K562 (cell line): ENCODE measurements around the gene LGR6. TPM values are rescaled to one million over a fixed set of nuclear protein-coding genes. Genes with fewer than 3 reads are reported as not detected.
A peak's percentile ranks its signal among the peaks of the same experiment; 100 is the strongest.

Source experiments
- MTA1 ChIP-seq: fragments of 450-650 bp; IDR thresholded peaks from 2 replicates; pipeline ENCODE4 v1.6.1; 2017; ENCODE audit warnings: borderline replicate concordance
- MTF1 ChIP-seq: fragments of 250-450 bp; sonication (Bioruptor Pico); IDR thresholded peaks from 2 replicates; pipeline ENCODE4 v1.9.0; 2021; ENCODE audit warnings: moderate library complexity, mild to moderate bottlenecking, inconsistent platforms, borderline replicate concordance
- SMARCA4 ChIP-seq: fragments of 450-650 bp; IDR thresholded peaks from 2 replicates; pipeline ENCODE4 v1.6.1; 2016
- TOE1 ChIP-seq, 2 experiments: fragments of 450-650 bp in 1 of 2; sonication (generic) in 1 of 2; formaldehyde crosslinking in 1 of 2; IDR thresholded peaks; 2 replicates each; pipeline versions ENCODE4 v1.7.1 to v1.8.0; 2016 to 2022; ENCODE audit warnings: borderline replicate concordance in 2 of 2, mild to moderate bottlenecking in 2 of 2, antibody characterized with exemption in 1 of 2, inconsistent platforms in 1 of 2, low read depth in 1 of 2, missing genetic modification reagents in 1 of 2, moderate library complexity in 1 of 2
- polyA plus RNA-seq, 8 experiments: library from polyadenylated mRNA; depleted of rRNA in 4 of 8; stranded (reverse) in 5 of 8; unstranded in 3 of 8; fragments of >200 nt; fragmentation: Nextera tagmentation in 2 of 8; fragmentation: Illumina TruSeq in 1 of 8; extraction: Ambion mirVana in 2 of 8; extraction: Trizol in 1 of 8; gene quantifications; 2 replicates each; pipeline versions ENCODE4 v1.2.1 to v1.2.3, GENCODE V29; 2011 to 2014; ENCODE audit warnings: inconsistent platforms in 1 of 8, missing spikeins in 1 of 8
- total RNA-seq, 7 experiments: library from RNA; depleted of rRNA in 6 of 7; stranded (reverse); fragments of >200 nt in 6 of 7; fragmentation: Illumina TruSeq in 2 of 7; extraction: Trizol in 2 of 7; gene quantifications; 2 replicates each; pipeline versions ENCODE4 v1.2.1 to v1.2.3, GENCODE V29; 2011 to 2021; ENCODE audit warnings: low replicate concordance in 1 of 7
- TF ChIP-seq, protein P1 (sequence below), 2 experiments: fragments of 450-650 bp; formaldehyde crosslinking in 1 of 2; IDR thresholded peaks; 2 replicates each; pipeline versions ENCODE4 v1.4.0 to v1.6.1; 2014 to 2020; ENCODE audit warnings: mild to moderate bottlenecking in 2 of 2, borderline replicate concordance in 1 of 2, low read depth in 1 of 2
- TF ChIP-seq, protein P2 (sequence below): IDR thresholded peaks from 2 replicates; pipeline ENCODE4 v1.6.1; 2016; ENCODE audit warnings: missing genetic modification characterization, missing compliant biosample characterization
- TF ChIP-seq, protein P3 (sequence below): fragments of 450-650 bp; formaldehyde crosslinking; IDR thresholded peaks from 2 replicates; pipeline ENCODE4 v1.4.0; 2020; ENCODE audit warnings: mild to moderate bottlenecking, moderate library complexity
- TF ChIP-seq, protein P4 (sequence below), 2 experiments: fragments of 450-650 bp; IDR thresholded peaks; 2 replicates each; pipeline ENCODE4 v1.6.1; 2018; ENCODE audit warnings: mild to moderate bottlenecking in 2 of 2, low read depth in 1 of 2; ENCODE audit not compliant: partially characterized antibody in 2 of 2

LGR6 gene
- total and polyA plus RNA-seq, 9 of the 15 experiments (the other 6 are each of a cell fraction or from before 2014, with no cell fraction given): 0.01 to 0.54 (median 0.17) TPM; not detected in 1

DNA sequence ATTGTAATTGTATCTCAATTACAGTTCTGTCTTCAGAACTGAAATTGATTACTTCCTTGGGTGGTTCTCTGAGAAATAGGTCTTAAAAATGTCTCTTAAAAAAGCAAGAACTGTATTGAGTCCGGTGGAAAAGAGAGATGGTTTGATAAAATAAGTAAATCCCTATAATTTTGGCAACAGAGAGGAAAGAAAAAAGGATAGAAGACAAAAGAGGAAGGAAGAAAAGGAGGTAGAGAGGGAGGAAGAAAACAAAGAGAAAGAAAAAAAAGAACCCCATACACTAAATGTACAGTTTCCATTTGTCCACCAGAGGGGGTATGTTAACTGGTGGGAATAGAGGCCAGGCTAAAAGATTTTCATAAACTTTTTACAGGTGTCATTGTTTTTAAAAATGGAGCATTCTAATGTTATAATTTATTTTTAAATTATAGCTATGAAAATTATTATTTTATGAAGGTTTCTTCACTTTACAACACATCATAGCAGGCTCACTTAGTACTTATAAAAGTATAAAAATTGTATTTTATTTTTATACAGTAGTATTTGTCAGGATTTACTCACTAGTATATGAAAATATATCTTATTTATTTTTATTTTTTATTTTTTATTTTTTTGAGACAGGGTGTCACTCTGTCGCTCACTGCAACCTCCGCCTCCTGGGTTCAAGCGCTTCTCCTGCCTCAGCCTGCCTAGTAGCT, 150.2 kb downstream of the LGR6 start (continued):
- TF ChIP-seq, protein P1, sequence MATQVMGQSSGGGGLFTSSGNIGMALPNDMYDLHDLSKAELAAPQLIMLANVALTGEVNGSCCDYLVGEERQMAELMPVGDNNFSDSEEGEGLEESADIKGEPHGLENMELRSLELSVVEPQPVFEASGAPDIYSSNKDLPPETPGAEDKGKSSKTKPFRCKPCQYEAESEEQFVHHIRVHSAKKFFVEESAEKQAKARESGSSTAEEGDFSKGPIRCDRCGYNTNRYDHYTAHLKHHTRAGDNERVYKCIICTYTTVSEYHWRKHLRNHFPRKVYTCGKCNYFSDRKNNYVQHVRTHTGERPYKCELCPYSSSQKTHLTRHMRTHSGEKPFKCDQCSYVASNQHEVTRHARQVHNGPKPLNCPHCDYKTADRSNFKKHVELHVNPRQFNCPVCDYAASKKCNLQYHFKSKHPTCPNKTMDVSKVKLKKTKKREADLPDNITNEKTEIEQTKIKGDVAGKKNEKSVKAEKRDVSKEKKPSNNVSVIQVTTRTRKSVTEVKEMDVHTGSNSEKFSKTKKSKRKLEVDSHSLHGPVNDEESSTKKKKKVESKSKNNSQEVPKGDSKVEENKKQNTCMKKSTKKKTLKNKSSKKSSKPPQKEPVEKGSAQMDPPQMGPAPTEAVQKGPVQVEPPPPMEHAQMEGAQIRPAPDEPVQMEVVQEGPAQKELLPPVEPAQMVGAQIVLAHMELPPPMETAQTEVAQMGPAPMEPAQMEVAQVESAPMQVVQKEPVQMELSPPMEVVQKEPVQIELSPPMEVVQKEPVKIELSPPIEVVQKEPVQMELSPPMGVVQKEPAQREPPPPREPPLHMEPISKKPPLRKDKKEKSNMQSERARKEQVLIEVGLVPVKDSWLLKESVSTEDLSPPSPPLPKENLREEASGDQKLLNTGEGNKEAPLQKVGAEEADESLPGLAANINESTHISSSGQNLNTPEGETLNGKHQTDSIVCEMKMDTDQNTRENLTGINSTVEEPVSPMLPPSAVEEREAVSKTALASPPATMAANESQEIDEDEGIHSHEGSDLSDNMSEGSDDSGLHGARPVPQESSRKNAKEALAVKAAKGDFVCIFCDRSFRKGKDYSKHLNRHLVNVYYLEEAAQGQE (IDR thresholded peaks at IDR 0.05; ENCODE audit: borderline replicate concordance): peak; percentile 58; the same call in 1 of the 2 replicates
- TF ChIP-seq, protein P1 (CRISPR knock-in tag; IDR thresholded peaks at IDR 0.05; ENCODE audit: low read depth): no peak
- TF ChIP-seq SMARCA4: 0 out of 2 replicates have a peak, but pooled peaks have one; percentile 32
- no peak for TF ChIP-seq MTF1 (CRISPR knock-in tag)
- TF ChIP-seq, protein P2, sequence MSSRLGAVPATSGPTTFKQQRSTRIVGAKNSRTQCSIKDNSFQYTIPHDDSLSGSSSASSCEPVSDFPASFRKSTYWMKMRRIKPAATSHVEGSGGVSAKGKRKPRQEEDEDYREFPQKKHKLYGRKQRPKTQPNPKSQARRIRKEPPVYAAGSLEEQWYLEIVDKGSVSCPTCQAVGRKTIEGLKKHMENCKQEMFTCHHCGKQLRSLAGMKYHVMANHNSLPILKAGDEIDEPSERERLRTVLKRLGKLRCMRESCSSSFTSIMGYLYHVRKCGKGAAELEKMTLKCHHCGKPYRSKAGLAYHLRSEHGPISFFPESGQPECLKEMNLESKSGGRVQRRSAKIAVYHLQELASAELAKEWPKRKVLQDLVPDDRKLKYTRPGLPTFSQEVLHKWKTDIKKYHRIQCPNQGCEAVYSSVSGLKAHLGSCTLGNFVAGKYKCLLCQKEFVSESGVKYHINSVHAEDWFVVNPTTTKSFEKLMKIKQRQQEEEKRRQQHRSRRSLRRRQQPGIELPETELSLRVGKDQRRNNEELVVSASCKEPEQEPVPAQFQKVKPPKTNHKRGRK (tag): peak; percentile 92
- TF ChIP-seq, protein P3, sequence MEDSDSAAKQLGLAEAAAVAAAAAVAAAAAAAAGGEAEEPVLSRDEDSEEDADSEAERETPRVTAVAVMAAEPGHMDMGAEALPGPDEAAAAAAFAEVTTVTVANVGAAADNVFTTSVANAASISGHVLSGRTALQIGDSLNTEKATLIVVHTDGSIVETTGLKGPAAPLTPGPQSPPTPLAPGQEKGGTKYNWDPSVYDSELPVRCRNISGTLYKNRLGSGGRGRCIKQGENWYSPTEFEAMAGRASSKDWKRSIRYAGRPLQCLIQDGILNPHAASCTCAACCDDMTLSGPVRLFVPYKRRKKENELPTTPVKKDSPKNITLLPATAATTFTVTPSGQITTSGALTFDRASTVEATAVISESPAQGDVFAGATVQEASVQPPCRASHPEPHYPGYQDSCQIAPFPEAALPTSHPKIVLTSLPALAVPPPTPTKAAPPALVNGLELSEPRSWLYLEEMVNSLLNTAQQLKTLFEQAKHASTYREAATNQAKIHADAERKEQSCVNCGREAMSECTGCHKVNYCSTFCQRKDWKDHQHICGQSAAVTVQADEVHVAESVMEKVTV (CRISPR knock-in tag): peak; percentile 83
- peak; percentile 76; the same call in 1 of the 2 replicates for TF ChIP-seq MTA1
- TF ChIP-seq TOE1 (IDR thresholded peaks at IDR 0.05; ENCODE audit: borderline replicate concordance): peak; percentile 56; the same call in 1 of the 2 replicates
- TF ChIP-seq TOE1 (CRISPR knock-in tag; IDR thresholded peaks at IDR 0.05; ENCODE audit: borderline replicate concordance, low read depth): no peak
- TF ChIP-seq, protein P4, sequence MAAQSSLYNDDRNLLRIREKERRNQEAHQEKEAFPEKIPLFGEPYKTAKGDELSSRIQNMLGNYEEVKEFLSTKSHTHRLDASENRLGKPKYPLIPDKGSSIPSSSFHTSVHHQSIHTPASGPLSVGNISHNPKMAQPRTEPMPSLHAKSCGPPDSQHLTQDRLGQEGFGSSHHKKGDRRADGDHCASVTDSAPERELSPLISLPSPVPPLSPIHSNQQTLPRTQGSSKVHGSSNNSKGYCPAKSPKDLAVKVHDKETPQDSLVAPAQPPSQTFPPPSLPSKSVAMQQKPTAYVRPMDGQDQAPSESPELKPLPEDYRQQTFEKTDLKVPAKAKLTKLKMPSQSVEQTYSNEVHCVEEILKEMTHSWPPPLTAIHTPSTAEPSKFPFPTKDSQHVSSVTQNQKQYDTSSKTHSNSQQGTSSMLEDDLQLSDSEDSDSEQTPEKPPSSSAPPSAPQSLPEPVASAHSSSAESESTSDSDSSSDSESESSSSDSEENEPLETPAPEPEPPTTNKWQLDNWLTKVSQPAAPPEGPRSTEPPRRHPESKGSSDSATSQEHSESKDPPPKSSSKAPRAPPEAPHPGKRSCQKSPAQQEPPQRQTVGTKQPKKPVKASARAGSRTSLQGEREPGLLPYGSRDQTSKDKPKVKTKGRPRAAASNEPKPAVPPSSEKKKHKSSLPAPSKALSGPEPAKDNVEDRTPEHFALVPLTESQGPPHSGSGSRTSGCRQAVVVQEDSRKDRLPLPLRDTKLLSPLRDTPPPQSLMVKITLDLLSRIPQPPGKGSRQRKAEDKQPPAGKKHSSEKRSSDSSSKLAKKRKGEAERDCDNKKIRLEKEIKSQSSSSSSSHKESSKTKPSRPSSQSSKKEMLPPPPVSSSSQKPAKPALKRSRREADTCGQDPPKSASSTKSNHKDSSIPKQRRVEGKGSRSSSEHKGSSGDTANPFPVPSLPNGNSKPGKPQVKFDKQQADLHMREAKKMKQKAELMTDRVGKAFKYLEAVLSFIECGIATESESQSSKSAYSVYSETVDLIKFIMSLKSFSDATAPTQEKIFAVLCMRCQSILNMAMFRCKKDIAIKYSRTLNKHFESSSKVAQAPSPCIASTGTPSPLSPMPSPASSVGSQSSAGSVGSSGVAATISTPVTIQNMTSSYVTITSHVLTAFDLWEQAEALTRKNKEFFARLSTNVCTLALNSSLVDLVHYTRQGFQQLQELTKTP (IDR thresholded peaks at IDR 0.05; ENCODE audit: low read depth in 1 of 2, partially characterized antibody in 2 of 2): peak in 1 of 2 experiments; percentile 50
